SIG-M5 (cell line): ENCODE measurements around the gene TDRD12.

Source experiments
- DNase-seq: peaks from one replicate; lab custom pipeline; 2025; lab: John Stamatoyannopoulos, UW

The TDRD12 gene, protein sequence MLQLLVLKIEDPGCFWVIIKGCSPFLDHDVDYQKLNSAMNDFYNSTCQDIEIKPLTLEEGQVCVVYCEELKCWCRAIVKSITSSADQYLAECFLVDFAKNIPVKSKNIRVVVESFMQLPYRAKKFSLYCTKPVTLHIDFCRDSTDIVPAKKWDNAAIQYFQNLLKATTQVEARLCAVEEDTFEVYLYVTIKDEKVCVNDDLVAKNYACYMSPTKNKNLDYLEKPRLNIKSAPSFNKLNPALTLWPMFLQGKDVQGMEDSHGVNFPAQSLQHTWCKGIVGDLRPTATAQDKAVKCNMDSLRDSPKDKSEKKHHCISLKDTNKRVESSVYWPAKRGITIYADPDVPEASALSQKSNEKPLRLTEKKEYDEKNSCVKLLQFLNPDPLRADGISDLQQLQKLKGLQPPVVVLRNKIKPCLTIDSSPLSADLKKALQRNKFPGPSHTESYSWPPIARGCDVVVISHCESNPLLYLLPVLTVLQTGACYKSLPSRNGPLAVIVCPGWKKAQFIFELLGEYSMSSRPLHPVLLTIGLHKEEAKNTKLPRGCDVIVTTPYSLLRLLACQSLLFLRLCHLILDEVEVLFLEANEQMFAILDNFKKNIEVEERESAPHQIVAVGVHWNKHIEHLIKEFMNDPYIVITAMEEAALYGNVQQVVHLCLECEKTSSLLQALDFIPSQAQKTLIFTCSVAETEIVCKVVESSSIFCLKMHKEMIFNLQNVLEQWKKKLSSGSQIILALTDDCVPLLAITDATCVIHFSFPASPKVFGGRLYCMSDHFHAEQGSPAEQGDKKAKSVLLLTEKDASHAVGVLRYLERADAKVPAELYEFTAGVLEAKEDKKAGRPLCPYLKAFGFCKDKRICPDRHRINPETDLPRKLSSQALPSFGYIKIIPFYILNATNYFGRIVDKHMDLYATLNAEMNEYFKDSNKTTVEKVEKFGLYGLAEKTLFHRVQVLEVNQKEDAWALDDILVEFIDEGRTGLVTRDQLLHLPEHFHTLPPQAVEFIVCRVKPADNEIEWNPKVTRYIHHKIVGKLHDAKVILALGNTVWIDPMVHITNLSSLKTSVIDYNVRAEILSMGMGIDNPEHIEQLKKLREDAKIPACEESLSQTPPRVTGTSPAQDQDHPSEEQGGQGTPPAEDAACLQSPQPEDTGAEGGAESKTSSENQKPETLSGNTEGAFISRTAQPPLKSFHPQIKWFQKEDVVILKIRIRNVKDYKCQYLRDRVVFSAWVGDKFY (N-terminal part only)

DNA sequence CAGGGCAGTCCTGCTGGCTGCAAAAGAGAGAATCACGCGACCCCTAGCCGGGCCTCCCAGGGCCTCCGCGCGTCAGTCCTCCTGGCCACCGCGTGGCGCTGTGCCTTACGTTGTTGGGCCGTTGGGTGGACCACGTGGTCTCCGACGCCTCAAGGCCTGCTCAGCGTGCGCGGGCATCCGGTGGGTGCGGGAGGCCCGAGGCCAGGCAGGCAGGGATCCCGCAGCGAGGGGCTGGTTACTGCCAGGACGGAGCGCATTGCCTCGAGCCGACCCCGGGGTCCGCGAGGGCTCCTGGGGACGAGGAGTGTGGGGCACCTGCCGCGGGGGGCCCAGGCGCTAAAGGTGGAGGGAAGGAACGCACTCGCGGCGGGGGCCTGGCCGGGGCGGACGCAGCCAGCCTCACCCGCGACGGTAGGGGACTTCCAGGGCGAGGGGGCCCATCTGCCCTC, at the start of gene TDRD12:
Gene TDRD12 (plus strand): TSS at position 157 of the 449 bp plus-strand sequence. CDS start 306 bp downstream, outside the sequence.
- DNase-seq = no peak

DNA sequence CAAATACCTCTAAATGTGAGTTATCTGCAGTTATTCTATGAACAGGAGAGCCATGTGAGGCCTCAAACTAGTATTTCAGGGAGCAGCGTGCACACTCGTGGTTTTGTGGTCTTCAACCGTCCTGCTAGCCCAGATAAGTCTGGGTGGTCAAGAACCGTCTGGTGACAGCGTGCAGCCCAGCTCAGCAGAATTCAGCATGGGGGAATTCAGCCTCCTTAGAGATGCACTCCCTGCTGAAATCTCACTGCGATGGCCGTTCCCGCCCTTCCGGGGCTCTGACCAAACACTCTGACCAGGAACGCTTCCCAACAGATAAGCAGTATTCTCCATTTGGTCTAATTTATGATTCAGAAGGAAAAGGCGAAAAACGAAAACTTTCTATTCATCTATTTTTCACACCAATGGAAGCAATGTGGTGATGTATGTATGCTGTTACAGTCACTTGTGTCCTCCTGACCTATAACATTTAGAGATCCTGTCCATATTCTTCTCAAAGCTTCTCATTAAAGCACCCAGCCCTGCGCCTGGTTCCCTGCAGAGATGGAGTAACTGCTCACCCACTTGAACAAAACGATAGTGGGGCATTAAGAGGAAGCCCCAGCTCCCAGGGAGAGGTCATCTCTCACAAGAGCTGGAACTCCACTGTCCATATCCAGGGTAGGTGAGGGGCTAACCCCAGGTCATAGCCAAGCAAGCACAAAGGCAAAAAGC, 47.5 kb upstream of the TDRD12 start:
- no peak for DNase-seq

- no peak for DNase-seq
Observed at GRCh38 chr19:32672841-32673240, 46.7 kb upstream of the TDRD12 start.

GRCh38 chr19:32673573-32673972, 46.0 kb upstream of the TDRD12 start:
- DNase-seq = no peak

- DNase-seq = no peak
Observed at GRCh38 chr19:32674153-32674930, 45.2 kb upstream of the TDRD12 start.

DNA sequence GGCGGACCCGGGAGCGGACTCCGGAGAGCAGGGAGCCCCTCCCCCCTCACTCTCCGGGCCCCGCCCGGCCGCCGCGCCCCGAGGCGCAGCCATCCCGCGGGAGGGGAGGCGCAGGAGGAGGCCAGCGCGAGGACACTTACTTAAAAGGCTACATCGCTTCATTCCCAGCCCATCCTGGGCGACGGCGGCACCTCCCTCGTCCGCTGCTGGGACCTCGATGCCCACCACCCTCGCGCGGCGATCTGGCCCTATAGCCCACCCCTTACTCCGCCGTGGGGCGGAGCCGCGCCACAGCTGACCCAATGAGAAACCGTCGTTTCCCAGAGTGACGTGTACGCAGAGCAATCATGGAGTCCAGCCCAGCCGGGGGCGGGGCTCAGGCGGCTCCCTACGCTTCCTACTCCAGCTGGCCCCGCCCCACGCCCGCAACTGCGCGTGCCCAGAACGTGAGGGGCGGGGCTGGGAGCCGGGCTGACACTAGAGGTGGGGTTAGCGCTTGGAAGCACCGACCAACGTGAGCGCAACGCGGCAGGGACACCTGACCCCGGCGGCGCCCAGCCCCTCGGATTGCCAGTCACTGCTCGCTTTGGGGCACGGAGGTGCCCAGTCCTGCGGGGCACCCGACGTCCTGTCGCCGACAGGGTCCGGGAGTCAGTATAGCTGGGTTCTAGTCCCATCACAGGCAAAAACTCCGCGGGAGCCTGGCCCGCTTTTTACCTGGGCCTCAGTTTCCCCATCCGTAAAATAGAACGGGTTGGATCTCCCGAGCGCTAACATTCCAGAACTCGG, 44.4 kb upstream of the TDRD12 start, which contains the start of gene ANKRD27:
Gene ANKRD27 (minus strand): TSS at position 250 of the 789 bp plus-strand sequence. CDS start 16,165 bp downstream, outside the sequence.
- DNase-seq = peak; percentile 65

DNA sequence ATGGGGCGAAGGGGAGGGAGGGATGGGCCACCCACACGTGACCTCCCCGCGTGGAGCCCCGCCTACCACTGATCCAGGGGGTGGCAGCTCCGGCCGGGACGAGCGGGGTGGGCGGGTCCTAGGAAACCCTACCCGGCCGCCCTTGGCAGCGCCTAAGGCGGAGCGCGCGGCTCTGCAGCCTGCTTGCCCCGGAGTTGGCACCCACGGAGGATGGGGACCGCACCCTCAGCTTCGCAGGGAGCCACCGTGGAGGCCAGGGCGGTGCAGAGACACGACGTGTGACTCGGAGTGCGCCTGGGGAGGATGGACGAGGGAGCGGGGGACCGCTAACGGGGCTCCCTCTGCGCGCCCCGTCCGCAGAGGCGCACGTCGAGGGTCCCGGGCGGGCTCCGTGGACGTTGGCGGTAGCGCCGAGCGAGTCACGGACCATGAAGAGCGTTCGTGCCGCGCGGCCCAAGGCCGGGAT, 43.8 kb upstream of the TDRD12 start, which contains the start of gene RGS9BP:
Gene RGS9BP (plus strand): TSS at position 129 of the 466 bp plus-strand sequence. CDS start 416 bp downstream, outside the sequence.
- DNase-seq = no peak

DNA sequence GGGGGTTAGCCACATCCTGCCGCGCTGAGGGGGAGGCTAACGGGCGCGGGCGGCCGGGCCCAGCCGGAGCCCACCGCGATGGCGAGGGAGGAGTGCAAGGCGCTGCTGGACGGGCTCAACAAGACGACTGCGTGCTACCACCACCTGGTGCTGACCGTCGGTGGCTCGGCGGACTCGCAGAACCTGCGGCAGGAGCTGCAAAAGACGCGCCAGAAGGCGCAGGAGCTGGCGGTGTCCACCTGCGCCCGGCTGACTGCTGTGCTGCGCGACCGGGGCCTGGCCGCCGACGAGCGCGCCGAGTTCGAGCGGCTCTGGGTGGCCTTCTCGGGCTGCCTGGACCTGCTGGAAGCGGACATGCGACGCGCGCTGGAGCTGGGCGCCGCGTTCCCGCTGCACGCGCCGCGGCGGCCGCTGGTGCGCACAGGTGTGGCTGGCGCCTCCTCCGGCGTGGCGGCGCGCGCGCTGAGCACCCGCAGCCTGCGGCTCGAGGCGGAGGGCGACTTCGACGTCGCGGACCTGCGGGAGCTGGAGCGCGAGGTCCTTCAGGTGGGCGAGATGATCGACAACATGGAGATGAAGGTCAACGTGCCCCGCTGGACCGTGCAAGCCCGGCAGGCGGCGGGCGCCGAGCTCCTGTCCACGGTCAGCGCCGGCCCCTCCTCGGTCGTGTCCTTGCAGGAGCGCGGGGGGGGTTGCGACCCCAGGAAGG, 43.2 kb upstream of the TDRD12 start:
- no peak for DNase-seq

DNA sequence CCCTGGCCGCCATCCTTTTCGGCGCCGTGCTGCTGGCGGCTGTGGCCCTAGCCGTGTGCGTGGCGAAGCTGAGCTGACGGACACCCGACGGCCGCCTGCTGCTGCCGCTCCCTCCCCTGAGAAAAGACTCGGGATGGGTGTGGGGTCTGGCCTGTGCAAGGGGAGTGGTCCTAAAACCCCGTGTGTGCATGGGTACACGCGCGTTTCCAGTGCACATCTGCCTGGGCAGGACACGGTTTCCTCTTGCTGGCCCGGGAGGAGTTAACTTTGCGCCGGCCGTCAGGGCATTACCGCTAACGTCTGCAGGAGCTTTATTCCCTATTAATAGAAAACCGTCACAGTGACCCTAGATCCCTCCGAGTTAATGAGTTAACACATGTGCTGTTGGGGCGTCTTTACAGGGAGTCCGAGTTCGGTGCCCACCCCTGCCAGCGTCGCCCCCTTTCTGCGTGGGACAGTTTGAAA, 42.6 kb upstream of the TDRD12 start:
- no peak for DNase-seq

- DNase-seq = no peak
Observed at GRCh38 chr19:32677657-32678056, 41.9 kb upstream of the TDRD12 start.

- DNase-seq = no peak
Observed at GRCh38 chr19:32680986-32681385, 38.6 kb upstream of the TDRD12 start.

GRCh38 chr19:32682317-32682716, 37.2 kb upstream of the TDRD12 start:
- no peak for DNase-seq

DNA sequence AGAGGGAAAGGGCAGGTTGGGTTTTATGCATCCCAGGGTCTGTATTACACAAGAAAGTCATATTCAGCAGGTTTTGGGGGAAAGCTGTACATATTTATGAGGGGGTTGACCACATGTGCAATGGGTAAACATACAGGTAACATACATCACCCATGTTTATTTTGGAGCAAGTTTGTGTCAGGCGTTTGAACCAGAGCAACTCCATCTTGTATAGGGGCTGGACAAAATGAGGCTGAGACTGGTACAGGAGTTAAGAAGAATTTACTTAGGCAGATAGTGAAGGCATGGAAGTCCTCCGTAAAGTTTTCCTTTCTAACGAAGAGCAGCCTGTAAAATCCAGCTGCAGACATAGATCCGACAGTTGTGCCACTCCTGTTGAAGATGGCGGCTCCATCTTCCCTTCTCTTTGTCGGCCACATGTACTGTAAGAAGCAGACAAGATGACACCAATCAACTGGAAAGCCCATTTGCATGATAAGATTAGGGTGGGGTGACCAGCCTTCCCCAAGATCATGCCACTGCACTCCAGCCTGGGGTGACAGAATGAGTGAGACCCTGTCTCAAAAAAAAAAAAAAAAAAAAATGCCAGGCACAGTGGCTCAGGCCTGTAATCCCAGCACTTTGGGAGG, 32.6 kb upstream of the TDRD12 start:
- no peak for DNase-seq

- no peak for DNase-seq
Observed at GRCh38 chr19:32687681-32688080, 31.9 kb upstream of the TDRD12 start.

GRCh38 chr19:32688311-32688710, 31.3 kb upstream of the TDRD12 start:
- DNase-seq = no peak

GRCh38 chr19:32691291-32691951, 28.1 kb upstream of the TDRD12 start, which contains the start of gene NUDT19:
Gene NUDT19, plus strand, starts transcription at chr19:32691821. Its CDS starts 140 bp downstream, at chr19:32691961.
- no peak for DNase-seq

DNA sequence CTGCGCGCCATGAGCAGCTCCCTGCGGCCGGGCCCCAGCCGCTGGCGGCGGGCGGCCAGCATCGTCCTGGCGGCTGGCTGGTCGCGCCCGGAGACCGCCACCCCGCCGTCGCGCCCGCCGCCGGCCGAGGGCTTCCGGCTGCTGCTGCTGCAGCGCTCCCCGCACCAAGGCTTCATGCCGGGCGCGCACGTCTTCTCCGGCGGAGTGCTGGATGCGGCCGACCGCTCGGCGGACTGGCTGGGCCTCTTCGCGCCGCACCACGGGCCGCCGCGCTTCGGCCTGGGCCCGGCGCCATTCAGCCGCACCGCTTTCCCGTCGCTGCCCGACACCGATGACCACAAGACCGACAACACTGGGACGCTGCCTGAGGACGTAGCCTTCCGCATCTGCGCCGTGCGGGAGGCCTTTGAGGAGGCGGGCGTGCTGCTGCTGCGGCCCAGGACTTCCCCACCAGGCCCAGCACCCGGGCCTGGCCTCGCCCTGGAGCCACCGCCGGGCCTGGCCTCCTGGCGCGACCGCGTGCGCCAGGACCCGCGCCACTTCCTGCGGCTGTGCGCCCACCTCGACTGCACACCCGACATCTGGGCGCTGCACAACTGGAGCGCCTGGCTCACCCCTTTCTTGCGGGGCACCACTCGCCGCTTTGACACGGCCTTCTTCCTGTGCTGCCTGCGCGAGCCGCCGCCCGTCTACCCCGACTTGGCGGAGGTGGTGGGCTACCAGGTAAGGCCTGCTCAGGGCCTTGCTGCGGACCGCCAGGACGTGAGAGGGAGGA, 27.4 kb upstream of the TDRD12 start:
- no peak for DNase-seq
